ELR (cell line): ENCODE data around the gene PDE4D.

Experiments used
- DNase-seq: peaks from one replicate; pipeline ENCODE4 v3.0.0-alpha.2; 2015; ENCODE audit warnings: low read depth

Gene PDE4D

DNA sequence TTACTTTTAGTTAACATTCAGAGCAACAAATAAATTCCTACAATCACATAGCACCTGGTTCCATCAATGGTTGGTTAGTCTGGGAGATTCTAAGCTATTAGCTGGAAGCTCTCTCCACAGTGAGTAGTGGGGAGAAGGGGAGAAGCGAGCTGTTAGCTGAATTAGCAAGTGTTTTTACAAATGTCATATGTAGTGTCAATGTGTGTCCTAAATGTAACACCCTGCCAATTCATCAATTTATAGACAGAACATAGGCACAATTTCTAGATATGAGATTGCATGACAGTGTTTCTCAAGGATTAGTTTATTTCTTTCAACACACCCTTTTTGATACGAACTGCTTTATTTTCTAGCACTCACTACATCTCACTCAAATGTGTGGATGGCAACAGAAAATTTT is 349.0 kb downstream of the PDE4D start:
- DNase-seq = no peak

DNA sequence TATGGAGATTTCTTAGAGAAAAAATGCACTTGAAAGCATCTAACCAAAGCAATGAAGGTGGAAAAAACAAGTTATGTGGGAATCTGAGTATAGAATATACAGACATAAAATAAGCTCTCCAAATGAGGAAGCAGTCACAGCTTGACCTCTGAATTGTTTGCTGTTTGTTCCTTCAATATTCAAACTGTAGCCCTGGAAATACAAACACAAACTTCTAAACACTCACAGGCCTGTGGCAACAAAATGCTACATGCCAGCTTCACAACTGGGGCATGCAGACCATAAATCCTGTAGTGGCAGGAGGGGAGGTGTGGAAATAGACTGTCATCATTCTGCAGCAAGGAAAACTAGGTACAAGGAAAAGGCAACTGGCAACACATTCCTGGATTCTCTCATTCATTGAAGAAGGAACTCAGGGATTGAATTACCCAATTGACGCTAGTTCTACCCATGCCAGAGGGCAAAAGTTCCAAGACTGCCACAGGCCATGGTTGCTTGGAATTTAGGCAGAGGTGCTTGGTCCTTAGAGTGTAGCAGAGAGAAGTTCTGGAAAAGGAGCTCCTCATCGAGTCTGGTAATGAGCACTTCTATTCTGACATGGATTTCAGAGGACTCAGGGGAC is 349.6 kb downstream of the PDE4D start:
- DNase-seq = no peak

DNA sequence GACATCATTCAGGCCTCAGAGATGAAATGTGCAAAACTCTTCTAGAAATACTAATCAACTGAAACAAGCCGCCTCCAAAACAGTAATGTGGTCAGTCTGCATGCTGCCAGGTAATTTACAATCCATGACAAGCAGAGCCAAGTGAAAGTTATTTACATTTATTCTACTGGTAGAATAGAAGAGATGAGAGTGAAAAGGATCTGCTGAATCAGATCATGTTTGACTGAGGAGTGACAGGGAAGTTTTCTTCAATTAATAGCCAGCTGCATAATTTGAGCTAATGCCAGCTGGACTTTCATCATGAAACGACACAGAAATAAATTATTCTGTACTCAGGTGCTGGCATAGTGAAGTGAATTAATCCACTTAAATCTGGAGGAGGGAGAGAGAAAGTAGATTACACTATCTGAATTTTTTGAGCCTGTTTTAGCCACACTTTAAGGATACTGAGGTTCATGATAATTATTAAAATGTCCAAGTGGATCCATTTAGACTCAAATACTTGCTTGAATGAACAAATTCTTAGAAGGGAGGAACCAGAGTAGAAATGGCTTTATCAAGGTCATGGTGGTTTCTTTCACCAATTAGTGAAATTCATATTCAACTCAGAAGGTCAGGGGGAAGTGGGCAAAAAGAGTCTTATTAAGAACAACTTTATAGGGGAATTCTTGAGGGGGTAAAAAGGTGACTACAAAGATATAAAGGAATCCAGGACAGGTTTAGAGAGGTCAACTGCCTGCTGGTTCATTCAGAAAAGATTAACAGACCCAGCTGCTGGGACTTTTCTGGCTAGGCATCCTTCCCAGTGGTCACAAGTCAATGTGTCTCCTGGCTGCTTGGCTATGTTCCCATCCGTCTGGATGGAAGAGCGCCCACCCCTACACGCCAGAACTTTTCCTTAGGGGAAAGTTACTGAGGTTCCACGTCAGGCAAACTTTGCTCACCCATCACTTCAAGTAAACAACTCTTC is 350.4 kb downstream of the PDE4D start:
- no peak for DNase-seq

DNA sequence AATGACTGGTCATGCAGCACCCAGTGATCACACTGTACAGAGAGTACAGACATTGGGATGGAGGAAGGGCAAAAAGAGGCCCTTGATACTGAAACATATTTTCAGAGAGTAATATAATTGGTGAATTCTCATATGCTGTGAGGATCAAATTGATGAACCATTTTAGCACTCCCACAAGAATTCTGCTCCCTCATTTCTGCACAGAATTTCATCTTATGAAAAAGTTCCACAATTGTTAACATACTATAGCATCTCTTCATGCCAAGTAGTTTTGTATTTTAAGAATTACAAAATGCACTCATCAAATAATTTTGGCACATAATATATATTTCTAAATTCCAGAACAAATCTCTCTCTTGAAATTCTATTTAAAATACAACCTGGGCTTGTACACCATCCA is 351.2 kb downstream of the PDE4D start:
- DNase-seq = no peak

DNA sequence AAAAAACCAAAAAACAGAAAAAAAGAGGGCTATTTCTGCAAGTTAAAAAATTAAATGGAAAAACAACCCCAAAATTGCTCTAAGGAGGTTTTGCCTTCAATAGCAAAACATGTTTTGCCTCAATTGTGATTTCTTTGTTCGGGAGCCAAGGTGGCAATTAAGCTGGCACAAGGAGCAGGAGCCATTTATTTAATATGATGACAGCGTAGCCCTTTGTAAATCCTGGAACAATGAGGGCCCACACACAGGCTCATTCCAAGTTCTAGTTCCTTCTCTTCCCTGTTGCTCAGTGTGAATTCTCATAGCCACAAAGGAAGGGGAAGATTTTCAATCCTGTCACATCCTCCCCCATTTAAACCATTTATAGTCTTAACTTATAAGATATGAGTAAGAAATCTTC is 353.2 kb downstream of the PDE4D start:
- no peak for DNase-seq

DNA sequence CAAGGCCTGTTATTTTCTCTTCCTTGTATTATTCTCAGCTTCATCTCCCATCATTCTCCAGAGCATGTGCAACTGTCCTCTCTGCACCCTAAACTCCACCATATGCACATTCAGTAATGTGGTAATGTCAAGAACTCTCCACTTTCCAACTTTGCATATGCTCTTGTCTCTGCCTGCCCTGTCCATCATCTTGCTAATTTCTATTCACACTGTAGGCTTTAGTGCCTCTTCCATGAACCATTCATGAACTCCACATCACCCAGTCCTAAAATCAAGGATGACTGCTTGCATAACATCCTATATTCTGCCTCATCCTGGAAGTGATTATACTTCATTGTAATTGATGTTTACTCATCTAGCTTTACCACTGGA is 354.8 kb downstream of the PDE4D start:
- DNase-seq = peak; percentile 2

DNA sequence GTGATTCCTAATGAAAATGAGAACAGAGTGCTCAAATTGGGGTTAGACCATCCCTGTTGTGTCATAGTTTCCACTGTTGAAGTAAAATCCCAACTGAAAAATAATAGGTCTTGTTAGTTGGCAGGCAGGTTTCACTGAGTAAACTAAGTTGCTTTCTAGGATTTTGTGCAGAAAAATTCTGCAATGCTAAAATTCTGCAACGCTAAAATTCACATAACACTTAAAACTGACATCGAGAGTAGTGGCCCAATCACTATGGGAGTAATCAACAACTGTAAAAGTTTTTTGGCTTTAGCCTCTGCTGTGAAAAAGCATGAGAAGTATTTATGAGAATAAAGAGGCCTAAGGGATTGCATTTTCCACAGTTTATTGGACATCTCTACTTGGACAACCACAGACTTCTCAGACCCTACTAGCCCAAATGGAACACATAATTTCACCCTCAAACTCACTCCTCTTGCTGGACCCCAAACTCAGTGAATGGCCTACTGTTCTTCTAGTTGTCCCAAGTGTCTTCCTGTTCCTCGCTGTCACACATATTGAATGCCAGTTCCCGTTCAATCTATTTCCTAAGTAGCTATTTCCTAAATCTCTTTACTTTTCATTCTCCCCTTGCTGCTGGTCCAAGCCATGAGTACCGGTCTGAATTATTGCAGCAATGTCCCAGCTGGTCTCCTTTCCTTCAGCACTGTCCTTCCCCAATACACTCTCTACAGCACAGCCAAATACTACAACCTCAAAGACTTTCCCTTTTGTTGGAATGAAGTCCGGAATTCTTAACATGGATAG is 355.4 kb downstream of the PDE4D start:
- DNase-seq = no peak

DNA sequence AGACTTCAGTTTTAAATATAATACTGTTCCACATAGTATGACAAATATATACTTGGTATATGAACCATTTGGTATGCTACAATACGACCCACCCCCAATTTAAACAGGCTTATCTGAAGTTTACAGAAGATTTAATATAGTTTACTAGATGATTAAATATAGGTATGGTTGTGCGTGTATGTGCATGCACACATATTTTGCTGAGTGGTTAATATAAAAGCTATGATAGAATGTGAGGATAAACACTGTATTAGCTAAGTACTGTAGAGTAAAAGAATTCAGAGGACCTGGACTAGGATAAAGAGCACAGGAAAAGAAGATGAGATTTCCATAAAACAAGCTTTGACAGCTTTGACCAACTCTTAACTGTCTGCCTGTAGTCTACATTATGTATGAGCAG is 356.7 kb downstream of the PDE4D start:
- no peak for DNase-seq

DNA sequence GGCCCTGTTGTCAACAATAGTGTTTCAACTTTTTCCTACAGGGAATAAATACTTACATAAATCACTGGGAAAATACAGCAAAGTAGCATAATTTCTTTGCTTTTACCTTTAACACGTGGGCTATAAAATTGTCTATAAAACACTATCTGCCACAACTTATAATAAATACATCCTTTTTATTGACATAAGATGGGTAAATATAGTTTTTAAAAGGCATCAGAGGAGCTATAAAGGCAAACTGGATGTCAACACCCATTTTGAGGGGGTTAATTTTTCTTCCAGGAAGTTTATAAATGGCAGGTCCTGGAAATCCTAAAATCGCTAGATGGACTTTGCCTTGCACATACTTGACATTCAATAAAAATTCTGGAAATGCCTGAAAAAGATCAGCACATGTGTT is 358.0 kb downstream of the PDE4D start:
- DNase-seq = no peak

DNA sequence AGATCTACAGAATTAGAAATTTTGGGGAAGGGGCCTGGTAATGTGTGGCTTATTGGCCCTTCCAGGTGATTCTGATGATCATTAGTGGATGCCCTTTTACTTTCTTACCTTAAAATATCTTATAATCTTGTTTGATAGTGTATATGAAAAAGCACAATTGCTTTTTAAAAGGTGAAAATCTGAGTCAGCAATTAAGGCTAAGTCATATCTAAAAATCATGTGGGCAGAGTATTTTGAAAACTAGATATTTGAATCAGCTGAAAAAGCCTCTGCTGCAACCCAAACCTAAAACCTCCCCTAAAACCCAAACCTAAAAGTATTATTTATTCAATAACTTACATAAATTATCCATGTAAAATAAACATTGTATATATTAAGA is 359.8 kb downstream of the PDE4D start:
- no peak for DNase-seq

DNA sequence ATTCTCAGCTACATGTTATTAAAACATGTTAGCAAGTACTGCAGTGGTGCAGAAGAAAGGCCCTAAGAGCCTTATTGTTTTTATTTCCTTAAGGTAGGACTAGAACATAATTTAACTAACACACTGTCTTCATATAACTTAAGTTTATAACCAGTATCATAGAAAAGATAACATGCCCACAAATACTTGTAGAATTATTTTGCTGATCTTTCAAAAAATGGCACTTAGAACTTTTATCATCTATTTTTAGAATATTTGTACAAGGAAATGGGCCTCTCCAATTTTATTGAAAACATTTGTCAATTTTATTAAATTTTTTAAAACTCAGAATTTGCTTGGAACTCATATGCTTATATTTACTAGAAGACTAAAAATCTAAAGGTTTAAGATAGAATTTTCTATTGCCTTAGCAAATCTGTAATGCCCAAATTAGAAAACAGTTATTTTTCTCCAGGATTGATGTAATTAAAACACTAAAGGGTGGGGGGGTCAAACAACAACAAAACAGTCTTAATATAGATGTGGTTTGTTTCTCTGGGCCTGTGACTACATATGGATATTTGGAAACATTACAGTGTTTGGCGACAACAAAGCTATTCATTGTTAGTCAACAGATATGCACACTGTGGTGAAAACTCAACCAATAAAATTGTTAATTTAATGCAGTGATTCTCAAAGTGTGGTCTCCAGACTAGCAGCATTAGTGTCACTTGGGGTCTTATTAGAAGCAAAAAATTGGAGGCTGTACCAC is 360.4 kb downstream of the PDE4D start:
- no peak for DNase-seq

DNA sequence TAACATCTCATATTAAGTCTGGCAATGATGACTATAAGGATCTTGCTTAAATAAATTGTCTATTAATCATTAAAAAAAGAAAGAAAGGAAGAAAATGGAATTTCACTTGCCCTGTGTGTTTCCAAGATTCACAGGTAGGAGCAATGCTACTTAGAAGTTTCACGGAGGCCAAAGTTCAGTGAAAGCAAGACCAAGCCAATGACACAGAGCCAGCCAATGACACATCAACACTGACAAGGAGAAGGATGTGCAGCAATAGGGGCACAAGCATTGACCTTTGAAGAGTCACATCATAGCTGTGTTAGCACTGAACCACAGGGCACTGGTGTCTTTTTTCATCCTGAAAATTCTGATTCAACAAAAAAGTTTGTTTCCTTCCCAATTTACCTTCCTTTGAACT is 364.3 kb downstream of the PDE4D start:
- no peak for DNase-seq

DNA sequence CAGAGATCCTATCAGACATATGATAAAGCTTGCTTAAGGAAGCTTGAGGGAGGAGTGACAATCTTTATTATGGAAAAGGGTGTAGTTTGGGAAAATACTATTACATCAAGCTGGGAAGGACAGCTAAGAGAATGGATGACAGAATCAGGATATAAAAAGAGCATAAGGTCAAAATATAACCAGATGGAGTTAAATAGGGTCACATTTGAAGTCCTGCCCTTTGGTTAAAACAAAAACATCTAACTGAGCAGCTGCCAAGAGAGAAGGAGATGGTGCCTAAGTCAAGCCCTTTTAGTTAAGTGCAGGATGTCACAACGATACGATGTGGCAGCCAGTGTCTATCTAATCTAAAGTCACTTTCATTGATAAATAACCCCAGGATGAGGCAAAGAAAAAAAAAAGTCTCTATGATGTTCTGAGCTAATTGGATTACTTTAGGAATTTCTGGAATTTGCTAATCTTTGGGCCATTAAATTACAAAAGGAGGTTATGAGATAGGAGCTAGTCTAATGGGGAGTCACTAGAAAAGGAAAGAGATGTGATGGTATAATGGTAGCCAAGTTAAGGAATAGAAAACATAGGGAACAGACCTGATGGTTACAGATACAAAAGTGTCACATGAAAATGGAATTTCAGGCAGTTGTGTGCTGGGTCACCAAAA is 365.2 kb downstream of the PDE4D start:
- DNase-seq = no peak

DNA sequence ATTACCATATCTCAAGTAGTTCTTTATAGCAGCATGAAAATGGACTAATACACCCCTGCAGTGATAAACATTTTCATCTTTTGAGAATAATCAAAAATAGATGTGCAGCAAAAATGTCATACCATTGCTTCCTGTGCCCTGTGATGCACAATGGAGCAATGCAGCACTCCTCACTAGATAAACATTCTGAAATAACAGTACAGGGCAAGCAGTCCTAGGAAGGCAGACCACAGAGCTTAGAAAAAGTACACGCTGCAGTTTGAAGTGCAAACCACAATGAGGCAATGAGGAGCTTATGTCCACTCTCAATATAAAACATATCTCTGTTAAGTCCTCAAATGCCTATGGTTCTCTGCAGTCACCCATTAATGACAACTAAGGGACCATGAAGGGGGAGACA is 367.6 kb downstream of the PDE4D start:
- peak; percentile 46 for DNase-seq

DNA sequence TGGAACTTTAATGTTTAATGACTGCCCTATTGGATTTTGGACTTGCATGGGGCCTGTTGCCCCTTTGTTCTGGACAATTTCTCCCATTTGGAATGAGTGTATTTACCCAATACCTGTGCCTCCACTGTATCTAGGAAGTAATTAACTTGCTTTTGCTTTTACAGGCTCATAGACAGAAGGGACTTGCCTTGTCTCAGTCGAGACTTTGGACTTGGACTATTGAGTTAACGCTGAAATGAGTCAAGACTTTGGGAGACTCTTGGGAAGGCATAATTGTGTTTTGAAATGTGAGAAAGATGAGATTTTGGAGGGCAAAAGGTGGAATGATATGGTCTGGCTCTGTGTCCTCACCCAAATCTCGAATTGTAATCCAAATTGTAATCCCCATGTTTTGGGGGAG is 368.2 kb downstream of the PDE4D start:
- DNase-seq = no peak

DNA sequence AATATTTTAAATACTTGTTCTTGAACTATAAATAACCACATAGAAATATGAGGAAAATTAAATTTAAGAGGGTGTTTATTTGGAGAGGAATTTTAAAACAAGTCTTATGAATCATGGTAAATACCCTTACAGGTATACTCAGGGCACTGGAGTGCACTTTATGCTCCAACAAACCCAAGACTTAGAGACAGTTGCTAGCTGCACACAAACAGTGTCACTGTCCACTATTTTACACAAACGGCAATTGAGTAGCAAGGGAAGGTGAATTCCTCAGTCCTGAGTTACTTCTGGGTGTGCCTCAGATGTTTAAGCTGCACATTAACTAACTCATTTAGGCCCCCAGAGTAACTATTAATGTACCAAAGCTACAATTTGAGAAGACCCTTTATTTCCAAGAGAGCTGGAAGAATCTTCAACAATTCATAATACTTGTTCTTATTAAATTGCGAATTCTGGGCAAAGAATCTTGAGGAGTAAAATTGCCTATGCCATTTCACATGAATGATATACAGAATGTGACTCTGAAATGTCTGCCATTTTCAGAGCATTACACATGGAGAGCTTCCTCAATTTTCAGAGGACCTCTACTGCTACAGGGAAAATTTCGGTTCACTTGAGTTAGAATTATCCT is 371.2 kb downstream of the PDE4D start:
- no peak for DNase-seq

DNA sequence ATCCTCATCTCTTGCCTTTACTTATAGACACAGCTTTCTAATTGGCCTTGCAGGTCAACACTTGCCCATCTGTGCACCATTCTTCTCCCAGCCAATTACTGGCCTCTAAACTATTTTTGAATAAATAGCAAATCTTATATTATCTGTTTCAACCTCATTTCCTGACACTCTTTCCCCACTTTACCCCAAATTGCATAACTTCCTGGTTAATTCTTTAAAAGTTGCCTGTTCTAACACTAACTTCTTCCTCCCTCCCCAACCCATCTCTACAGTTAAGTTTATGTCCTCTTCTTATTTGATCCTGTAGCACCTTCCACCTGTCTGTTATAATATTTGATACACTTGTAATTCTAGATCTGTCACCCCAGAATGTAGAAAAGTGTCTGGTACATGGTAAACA is 372.1 kb downstream of the PDE4D start:
- no peak for DNase-seq

DNA sequence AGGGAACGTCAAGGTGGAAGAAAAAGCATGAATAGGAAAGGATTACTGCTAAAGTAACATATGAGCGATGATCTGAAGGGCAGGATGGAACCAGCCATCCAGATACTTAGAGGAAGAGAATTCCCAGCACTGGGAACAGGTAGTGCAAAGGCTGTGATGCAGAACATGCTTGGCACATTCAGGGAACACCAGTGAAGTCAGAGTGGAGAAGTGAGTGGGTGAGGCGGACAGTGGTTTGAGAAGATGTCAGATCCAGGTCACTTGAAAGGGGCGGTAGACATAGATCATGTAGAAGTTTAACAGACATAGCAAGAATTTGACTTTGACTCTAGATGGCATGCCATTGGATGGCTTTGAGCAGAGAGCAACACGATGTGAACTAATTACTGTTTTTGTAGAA is 374.2 kb downstream of the PDE4D start:
- no peak for DNase-seq

DNA sequence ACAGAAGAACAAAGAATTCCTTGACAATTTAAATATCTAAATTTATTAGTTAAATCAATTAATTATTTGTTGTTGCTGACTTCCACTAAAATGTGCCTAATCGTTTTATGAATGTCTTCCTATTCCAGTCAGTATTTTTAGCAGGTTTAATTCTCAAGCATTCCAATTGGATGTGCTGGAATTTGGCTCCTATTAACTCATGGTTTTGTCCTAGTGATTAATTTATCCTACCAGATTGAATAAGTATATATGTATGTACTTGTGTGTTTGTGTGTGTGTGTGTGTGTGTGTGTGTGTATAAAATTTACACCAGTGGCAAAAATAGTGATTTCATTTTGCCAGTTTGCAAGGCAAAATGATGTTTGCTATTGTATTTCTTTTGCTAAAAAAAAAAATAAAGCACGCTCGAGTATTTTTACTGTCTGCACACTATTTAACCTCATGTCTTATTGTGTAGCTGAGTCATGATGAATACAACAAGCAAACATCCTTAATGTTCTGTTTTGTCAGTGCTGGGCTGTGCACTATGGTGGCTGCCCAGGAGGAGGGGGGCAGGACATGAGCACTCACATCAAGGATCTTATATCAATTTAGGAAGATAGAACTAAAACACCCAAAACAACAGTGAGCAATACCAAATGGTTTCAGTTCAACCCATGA is 375.5 kb downstream of the PDE4D start:
- DNase-seq = peak; percentile 88

DNA sequence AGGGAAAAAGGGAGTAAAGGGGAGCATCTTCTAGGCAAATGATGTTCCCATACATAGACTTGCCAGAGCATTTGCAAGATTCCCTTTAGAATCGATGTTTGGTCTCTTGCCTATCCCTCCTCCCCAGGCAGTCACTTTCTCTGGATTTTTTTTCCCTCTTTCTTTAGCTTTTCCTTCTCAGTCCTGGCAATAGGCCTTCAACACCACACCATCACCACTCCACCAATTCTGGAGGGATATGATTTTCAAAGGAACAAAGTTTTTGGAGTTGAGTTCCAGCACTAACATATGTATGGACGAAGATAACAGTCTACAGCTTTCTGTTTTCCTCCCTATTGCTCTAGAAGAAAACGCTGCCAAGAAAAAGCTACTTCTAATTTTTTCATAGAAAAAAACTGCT is 377.4 kb downstream of the PDE4D start:
- DNase-seq = no peak
